ENCODE data around the gene ZNF358.

The ZNF358 gene

DNA sequence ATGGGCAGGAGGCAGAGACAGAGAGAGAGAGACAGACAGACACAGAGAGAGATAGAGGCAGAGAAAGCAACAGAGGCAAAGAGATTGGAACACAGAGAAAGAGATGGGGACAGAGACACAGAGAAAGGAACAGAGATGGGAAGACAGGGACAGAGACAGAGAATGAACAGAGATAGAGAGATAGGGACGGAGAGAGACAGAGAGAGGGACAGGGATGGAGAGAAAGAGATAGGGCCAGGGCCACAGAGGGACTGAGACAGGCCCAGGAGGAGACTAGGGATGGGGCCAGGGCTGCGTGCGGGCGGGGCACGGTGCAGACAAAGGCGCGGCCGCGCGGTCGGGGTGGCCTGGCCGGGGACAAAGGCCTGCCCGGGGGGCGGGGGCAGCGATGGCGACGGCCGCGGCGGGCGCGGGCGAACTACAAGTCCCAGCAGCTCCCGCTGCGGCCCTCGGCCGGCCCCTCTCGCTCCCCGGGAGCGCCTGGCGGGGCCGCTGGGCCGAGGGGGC, at the start of gene ZNF358:
TSS of gene ZNF358 (plus strand) at position 459 of the 507 bp plus-strand sequence. CDS start 3,140 bp downstream, outside the sequence.
- peak; percentile 80 for DNase-seq

DNA sequence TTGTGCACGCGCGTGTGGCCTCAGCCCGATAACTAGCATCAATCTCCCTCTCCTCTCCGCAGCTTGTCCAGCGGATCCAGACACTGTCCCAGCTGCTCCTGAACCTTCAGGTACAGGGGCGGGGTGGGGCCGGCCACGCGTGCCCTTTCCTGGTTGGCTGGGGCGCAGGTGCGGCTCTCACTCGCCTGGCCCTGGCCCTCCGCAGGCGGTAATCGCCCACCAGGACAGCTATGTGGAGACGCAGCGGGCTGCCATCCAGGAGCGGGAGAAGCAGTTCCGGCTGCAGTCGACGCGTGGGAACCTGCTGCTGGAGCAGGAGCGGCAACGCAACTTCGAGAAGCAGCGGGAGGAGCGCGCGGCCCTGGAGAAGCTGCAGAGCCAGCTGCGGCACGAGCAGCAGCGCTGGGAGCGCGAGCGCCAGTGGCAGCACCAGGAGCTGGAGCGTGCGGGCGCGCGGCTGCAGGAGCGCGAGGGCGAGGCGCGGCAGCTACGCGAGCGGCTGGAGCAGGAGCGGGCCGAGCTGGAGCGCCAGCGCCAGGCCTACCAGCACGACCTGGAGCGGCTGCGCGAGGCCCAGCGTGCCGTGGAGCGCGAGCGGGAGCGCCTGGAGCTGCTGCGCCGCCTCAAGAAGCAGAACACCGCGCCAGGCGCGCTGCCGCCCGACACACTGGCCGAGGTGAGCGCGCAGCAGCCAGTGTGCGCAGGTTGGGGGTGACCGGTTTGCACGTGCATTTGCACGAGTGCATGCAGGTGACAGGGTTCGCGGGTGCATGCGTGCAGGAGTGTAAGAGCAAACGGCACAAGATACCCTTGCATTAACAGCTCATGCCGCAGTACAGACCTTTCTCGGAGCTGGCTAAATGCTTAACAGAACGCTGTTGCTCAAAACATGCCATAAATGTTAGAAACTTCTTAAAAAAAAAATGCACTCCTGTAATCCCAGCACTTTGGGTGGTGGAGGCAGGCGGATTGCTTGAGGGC, 48.6 kb upstream of the ZNF358 start:
- DNase-seq = no peak

DNA sequence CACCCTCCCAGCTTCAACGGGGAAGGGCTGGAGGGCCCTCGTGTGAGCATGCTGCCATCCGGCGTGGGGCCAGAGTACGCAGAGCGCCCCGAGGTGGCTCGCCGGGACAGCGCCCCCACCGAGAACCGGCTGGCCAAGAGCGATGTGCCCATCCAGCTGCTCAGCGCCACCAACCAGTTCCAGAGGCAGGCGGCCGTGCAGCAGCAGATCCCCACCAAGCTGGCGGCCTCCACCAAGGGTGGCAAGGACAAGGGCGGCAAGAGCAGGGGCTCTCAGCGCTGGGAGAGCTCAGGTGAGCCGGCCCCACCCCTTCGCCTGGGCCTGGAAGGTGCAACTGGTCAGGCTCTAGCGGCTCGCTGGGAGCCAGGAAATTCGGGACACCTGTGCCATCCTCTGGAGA, 47.1 kb upstream of the ZNF358 start:
- DNase-seq = no peak

DNA sequence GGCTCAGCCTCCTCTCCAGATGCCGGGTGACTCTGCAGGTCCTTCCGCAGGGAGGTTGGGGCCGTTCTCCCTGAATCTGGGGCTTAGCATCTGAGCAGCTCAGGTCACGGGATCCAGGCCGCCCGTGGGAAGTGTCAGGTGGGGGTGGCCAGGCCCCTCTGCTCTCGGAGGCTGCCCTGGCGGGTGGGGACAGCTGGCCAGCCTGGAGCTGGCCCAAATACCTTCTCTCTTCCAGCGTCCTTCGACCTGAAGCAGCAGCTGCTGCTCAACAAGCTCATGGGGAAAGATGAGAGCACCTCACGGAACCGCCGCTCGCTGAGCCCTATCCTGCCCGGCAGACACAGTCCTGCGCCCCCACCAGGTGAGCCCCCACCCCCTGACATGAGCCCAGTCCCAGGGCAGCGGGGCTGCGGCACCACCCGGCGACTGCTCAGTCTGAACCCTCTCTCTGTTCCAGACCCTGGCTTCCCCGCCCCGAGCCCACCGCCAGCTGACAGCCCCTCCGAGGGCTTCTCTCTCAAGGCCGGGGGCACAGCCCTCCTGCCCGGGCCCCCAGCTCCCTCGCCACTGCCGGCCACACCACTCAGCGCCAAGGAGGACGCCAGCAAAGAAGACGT, 46.1 kb upstream of the ZNF358 start:
- no peak for DNase-seq

DNA sequence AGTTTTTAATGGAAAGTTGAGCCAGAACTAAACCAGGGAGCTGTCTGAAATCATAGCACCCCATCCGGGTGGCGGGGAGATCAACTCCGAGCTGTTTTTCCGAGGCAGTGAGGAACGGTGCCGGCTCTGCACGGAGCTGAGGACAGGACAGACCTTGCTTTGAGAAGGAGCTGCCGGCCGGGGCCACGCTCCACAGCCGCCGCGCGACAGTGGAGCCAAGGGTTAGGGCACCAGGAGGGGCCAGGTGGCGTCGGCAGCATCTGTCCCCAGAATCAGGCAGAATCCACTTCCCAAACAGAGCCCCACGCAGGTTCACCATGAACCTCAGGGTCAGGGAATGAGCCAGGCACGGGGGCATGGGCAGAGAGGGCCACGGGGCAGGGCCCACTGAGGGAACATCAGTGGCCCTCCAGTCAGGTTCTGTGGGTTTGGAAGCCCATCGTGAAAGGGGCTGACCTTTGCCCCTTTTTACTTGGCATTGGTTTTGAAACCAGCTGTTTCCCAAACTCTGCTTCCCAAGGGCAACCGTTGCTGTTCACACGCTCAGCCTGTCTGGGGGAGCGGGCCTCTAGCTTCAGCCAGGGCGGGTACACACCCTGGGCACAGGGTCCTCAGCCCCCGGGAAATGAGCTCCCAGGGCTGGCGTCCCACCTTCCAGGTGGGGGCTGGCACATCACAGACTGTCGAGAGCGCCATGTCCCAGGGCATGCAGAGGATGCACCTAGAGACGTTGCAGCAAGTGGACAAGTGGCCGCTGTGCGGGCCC, 45.2 kb upstream of the ZNF358 start:
- DNase-seq = no peak

DNA sequence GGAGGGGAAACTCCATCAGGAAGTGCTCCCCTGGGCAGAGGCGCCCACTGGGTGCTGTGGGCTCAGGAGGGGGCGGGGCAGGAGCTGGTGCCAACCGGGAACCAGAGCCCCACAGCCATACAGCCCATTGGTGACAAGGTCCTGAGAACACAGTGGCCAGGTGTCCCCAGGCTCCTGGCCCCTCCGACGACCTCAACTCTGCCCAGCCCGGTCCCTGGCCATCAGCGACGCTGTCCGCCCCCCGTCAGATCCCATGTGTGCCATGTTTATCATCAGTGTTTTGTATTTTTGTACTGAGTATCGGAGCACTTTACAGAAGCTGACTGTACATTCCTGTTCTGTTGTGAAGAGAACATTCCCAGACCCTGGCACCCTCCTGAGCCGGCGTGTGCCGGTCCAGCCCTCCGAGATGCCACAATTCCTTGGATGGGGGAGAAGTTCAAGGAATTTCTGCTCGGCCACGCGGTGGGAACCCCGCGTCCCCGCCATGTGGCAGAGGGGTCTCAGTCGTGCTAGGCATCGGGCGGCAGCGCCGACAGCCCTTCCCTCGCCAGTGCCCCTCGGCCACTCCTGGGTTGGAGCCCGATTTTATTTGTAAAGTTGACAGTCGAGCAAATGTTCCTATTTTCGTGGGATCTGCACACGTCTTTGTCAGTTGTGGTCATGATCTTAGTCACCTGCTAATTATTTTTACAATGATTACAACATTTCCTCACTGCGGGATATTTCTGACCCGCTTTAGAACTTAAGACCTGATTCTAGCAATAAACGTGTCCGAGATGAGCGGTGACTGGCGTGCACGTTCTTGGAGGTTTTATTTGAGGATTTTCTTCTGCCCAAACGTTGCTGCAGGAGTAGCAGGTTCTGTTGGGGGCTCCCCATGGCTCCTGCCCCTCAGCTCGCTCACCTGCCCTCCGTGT, 43.9 kb upstream of the ZNF358 start:
- DNase-seq = no peak

DNA sequence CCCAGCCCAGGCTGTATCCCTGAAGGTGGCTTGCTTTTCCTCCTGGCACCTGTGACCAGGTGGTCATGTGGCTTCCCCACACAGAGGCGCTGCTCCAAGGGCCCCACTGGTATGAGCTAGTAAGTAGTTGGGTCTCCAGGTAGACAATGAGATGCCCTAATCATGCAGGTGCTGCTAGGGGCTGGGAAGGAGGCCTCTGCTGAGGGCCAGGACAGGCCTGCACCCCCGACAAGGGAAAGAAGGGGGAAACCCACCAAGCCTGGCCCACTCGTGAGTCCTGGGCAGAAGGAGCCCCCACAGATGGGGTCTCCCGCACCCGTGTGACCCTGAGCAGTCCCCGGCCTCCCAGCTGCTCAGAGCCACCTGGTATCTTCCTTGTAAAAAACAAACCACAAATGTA, 40.2 kb upstream of the ZNF358 start:
- no peak for DNase-seq

DNA sequence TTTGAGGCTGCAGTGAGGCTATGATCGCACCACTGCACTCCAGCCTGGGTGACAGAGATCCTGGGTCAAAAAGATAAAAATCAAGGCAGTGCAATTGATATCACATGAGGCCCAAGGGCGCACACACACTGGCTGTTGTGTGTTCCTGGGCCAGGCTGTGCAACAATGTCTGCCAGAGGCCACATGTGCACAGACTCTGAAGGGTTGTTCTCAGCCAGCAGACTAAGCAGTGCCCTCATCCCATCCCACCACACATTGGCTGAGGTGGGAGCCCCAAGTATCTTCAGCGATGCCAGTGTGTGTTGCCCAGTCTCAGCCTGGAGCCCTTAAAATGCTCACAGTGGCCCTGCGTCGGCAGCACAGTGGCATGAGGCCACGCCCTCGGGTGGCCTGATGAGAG, 39.7 kb upstream of the ZNF358 start:
- DNase-seq = no peak

DNA sequence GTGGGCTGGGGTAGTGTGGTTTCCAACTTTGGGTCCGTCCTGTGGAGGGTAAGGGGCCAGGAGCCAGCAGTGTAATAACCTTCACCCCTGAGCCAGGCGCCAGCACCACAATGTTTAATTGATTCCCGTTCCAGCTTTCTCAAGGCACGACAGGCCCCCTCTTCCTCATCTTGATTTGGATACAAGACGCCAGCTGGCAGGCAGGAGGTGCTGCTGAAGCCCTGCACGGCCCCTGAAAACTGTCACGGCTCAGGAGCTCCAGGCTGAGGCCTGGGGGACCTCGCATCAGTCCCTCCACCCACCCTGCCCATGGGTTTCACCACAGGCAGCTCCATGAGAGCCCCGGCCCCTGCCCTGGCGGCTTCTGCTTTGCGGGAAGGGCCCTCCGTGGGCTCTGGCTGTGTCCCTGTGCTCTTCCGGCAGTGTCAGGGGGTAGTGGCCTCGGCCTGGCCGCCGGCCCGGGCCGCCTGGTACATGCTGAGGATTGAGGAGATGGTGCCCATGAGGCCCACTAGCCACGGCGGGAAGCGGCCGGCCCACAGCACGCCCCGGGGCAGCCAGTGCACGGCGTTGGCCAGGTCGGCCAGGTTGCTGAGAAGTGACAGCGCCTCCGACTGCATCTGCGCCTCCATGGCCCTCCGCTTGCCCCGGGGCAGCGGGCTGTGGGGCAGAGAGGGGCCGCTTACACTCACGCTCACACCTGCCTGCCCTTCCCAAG, 39.0 kb upstream of the ZNF358 start:
- DNase-seq = no peak

DNA sequence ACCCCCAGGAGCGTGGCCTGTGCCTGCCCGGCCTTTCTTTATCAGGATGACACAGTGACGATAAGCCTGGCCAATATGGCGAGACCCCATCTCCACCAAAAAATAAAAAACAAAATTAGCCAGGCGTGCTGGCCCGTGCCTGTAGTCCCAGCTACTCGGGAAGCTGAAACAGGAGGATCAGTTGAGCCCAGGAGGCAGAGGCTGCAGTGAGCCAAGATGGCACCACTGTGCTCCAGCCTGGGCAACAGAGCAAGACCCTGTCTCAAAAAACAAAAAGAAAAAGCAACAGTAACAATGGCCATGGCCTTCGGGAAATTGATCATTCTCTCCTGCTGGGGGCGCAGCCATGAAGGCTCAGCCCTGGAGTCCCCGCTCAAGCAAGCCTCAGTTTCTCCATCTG, 38.1 kb upstream of the ZNF358 start:
- no peak for DNase-seq

DNA sequence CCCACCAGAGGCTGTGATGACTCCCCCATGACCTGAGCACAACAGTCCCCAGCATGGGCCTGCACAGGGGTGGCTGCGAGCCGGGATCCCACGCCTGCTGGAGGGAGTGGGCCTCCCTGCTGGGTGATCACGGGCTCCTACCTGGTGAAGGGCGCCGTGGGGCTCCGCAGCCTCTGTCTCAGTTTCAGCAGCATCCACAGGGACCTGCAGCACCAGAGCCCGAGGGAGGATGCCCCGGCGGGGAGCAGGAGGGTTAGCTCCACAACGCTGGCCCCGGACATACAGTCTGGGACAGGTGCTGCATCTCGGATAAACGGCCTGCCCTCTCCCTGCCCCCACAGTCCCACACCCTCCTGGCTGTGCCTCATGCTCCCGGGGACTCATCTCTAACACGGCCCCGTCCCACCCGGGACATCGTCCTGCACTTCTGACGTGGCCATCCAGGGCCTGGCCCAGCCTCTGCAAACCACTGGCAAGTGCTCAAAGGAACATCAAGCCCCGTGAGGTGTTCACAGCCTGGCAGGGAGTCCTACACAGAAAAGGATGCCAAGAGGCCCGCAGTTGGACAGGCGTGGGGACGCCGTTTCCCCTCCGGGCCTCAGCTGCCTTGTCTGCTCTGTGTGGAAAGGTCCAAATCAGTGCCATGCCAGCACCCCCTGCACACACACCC, 37.6 kb upstream of the ZNF358 start:
- DNase-seq = no peak

DNA sequence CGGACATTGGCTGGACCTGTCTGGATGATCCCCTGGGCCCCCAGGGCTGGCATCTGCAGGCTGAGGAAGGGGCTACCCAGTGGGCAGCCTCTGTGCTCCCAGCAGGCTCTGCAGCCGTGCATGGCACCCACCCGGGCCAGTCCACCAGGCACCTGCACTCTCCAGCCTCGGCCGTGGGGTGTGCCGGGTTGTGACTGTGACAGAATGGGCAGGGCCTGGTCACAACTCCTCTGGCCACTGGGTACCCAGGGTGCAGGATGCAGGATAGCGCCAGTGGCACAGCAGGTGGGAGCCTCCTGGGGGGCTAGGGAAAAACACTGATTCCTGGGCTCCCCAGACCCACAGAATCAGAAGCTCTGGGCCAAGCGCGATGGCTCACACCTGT, 37.1 kb upstream of the ZNF358 start:
- DNase-seq = no peak

DNA sequence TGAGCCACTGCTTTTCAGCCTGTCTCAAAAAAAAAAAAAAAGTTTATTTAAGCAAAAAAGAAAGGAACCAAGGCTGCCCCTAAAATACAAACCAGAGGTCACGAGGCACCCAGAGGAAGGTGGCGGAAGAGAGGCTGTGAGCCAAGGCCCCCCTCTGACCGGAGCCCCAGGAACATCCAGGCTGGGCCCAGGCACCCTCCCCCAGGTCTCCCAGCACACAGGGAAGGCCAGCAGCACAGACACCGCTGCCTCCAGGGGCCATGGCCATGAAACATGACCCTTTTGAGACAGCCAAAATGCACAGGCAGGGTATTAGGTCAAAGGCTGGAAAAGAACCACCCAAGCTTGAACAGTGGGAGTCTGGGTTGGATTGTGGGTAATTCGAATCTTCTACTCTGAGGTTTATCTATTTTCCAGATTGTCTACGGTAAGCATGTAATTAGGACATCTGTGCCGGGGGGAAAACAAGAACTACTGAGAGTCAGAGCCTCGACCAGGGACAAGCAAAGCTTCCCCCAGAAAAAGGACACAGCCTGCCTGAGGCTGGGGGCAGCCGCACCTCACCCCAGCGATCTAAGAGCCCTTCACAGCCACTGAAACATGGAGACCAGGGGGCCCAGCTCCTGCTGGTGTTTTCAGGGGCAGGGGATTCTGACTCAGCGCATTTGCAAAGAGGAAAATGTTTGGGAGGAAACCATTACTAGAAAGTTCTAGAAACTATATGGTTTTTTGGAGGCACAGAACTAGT, 35.5 kb upstream of the ZNF358 start:
- no peak for DNase-seq

DNA sequence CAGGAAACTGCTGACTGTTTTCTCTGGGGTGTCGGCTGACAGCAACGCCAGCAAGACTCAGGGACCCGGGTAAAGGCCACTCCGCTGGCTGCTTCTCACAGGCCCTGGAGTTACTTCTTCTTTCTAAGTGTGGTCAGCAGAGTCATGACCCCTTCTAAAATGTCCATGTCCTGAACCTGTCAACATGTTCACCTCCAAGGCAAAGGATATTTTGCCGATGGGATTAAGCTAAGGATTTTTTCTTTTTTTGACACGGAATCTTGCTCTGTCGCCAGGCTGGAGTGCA, 35.0 kb upstream of the ZNF358 start:
- DNase-seq = no peak

DNA sequence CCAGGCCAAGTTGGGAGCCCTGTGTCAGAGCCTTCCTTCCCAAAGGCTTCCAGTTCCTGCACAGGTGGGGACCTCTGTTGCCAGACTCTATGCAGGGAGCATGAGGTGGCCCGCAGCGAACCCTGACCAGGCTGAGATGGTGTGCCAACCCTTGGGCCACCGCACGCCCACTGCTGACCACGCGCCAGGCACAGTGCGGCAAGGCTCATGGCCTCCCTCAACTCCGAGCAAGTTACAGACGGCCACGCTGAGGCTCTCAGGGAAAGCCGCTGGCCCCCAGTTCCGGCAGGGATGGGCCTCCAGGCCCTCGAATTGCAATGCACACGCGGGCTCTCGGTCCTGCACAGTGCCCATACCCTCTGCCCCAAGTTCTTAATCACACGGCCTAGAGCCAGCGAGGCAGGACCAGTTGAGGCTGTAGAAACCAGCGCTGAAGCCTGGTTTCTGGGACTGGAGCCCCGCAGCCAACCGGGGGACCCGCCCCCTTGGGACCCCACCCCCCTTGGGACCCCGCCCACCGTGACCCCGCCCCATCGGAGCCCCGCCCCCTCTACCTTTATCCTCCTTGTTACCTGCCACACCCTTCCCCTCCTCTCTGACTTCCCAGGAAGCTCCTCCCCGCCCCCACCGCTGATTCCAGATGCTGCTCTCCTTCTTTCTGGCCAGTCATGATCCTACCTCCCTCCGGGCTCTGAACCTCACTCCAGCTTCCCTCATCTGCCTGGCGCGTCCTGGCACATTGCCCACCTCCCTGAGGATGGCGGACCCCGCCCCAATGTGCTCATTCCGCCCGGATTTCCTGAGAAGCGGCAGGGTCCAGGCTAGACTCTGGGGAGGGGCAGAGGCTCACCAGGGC, 33.1 kb upstream of the ZNF358 start:
- no peak for DNase-seq

DNA sequence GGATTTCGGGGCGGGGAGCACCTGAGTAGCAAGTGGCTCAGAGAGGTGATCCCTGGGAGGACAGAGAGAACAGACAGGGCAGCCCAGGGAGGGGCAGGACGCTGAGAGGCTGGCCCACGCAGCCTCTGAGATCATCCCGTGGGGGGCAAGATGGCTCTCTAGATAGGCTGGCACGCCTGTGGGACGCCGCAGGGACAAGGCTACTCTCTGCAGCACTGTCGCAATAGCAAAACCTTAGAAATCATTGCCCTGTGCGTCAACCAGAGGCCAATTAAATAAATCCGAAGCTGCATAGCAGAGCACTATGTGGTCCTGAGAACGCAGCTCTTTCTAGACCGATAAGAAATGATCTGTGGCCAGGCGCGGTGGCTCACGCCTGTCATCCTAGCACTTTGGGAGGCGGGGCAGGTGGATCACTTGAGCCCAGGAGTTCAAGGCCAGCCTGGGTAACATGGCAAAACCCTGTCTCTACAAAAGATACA, 32.1 kb upstream of the ZNF358 start:
- no peak for DNase-seq

DNA sequence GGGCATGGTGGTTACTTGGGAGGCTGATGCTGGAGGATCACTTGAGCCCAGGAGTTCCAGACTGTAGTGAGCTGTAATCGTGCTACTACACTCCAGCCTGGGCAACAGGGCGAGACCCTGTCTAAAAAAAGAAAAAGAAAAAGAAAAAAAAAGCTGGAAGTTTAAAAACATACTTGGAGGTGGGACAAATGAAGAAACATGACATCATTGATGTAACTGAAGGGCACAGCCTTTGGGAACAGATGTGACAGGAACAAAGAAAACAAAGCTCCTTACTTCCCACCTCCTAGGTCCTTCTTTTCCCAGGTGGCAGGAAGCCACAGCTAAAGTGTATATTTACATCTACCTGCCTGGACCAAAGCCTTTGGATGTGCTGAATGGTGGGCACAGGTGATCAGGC, 29.0 kb upstream of the ZNF358 start:
- no peak for DNase-seq

DNA sequence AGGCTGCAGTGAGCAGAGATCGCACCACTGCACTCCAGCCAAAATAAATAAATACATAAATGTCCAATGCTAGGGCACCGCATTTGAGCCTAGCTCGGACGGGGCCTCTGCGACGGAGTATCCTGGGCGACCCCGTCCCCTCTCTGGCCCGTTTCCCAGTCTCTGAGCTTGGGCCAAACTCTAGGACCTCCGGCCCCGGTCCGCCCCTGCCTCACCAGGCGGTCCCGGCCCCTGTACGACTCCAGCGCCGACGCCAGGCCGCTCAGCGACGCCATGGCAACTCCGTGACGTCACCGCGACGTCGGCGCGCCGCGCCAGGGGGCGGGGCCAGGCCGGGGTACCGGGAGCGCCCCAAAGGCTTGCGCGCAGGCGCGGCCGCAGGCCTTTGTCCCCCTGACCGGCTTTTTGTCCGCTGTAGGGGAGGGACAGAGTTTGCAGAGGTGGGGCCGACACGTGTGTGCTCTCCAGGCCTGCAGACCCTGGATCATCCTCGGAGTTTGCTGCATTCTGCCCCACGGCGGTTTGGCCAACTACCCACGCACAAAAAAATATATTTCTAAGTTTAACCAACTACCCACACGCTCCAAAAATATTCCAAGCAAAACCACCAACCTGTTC, 27.1 kb upstream of the ZNF358 start, which contains the start of gene PEX11G:
TSS of gene PEX11G (minus strand) at position 300 of the 618 bp plus-strand sequence. CDS start at position 275, 25 bp downstream.
- peak; percentile 89 for DNase-seq

DNA sequence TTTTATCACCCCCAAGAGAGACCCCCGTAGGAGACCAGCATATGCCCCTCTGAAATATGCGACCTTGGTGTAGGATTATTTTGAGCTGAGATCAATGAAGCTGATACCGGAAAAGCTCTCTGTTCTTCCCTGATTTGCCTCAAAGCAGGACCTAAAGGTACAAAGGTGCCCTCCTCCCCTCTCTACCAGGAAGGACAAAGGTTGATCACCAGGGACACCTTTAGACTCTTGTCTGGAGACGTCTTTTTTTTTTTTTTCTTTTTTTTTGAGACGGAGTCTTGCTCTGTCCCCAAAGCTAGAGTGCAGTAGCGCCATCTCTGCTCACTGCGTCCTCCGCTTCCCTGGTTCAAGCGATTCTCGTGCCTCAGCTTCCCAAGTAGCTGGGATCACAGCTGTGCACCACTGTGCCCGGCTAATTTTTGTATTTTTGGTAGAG, 26.3 kb upstream of the ZNF358 start:
- no peak for DNase-seq

All from midbrain (tissue), 1 donor.